ENCODE measurements around the gene NXPH2.

GRCh38 chr2:138827426-138828054, 47.4 kb upstream of the NXPH2 start:
- TF ChIP-seq CTCF (IDR thresholded peaks at IDR 0.05) (peak; percentile 65), GABPB1 (CRISPR knock-in tag; IDR thresholded peaks at IDR 0.05) (no peak), RELA (CRISPR knock-in tag; IDR thresholded peaks at IDR 0.05; ENCODE audit: borderline replicate concordance) (no peak), NR1H2 (CRISPR knock-in tag; IDR thresholded peaks at IDR 0.05) (no peak), FOXP4 (CRISPR knock-in tag; IDR thresholded peaks at IDR 0.05) (no peak), FOXP1 (CRISPR knock-in tag; IDR thresholded peaks at IDR 0.05; ENCODE audit: borderline replicate concordance) (no peak), NR2C2 (CRISPR knock-in tag; IDR thresholded peaks at IDR 0.05) (no peak), FOXJ3 (CRISPR knock-in tag; IDR thresholded peaks at IDR 0.05; ENCODE audit: borderline replicate concordance) (no peak), ESRRA (CRISPR knock-in tag; IDR thresholded peaks at IDR 0.05; ENCODE audit: borderline replicate concordance) (no peak), NFE2L1 (CRISPR knock-in tag; IDR thresholded peaks at IDR 0.05) (no peak), MLX (CRISPR knock-in tag; IDR thresholded peaks at IDR 0.05) (no peak), NFYB (CRISPR knock-in tag; conservative IDR thresholded peaks at IDR 0.05; ENCODE audit: low read depth) (no peak)

Data from WTC11 (cell line).